ENCODE data around the gene KCNIP1.

The KCNIP1 gene

GRCh38 chr5:170655476-170655875, 151.7 kb downstream of the KCNIP1 start:
- no peak for DNase-seq

GRCh38 chr5:170655920-170656319, 152.1 kb downstream of the KCNIP1 start:
- no peak for DNase-seq

GRCh38 chr5:170656346-170656745, 152.5 kb downstream of the KCNIP1 start:
- DNase-seq: no peak

GRCh38 chr5:170660531-170660930, 156.7 kb downstream of the KCNIP1 start:
- DNase-seq: no peak

- no peak for DNase-seq
Observed at GRCh38 chr5:170662966-170663365, 159.1 kb downstream of the KCNIP1 start.

- no peak for DNase-seq
Observed at GRCh38 chr5:170678811-170679210, 175.0 kb downstream of the KCNIP1 start.

GRCh38 chr5:170681013-170681433, 177.2 kb downstream of the KCNIP1 start:
- no peak for DNase-seq

- no peak for DNase-seq
Observed at GRCh38 chr5:170691657-170692056, 187.8 kb downstream of the KCNIP1 start.

GRCh38 chr5:170693701-170694100, 189.9 kb downstream of the KCNIP1 start:
- no peak for DNase-seq

- DNase-seq: no peak
Observed at GRCh38 chr5:170694911-170695310, 191.1 kb downstream of the KCNIP1 start.

- no peak for DNase-seq
Observed at GRCh38 chr5:170697031-170697430, 193.2 kb downstream of the KCNIP1 start.

- no peak for DNase-seq
Observed at GRCh38 chr5:170700503-170700902, 196.7 kb downstream of the KCNIP1 start.

- DNase-seq: no peak
Observed at GRCh38 chr5:170701334-170701733, 197.5 kb downstream of the KCNIP1 start.

- DNase-seq: no peak
Observed at GRCh38 chr5:170704417-170705192, 200.8 kb downstream of the KCNIP1 start.

GRCh38 chr5:170709640-170710039, 205.8 kb downstream of the KCNIP1 start:
- no peak for DNase-seq

- no peak for DNase-seq
Observed at GRCh38 chr5:170711300-170711699, 207.5 kb downstream of the KCNIP1 start.

- DNase-seq: no peak
Observed at GRCh38 chr5:170715141-170715540, 211.3 kb downstream of the KCNIP1 start.

- DNase-seq: no peak
Observed at GRCh38 chr5:170716396-170716795, 212.6 kb downstream of the KCNIP1 start.

- no peak for DNase-seq
Observed at GRCh38 chr5:170719551-170719950, 215.7 kb downstream of the KCNIP1 start.

- no peak for DNase-seq
Observed at GRCh38 chr5:170720179-170720578, 216.4 kb downstream of the KCNIP1 start.

GRCh38 chr5:170720984-170721383, 217.2 kb downstream of the KCNIP1 start:
- no peak for DNase-seq

GRCh38 chr5:170721681-170722080, 217.9 kb downstream of the KCNIP1 start:
- DNase-seq: no peak

GRCh38 chr5:170722316-170722715, 218.5 kb downstream of the KCNIP1 start:
- DNase-seq: no peak

GRCh38 chr5:170731052-170731451, 227.2 kb downstream of the KCNIP1 start:
- DNase-seq: no peak

GRCh38 chr5:170732685-170733084, 228.9 kb downstream of the KCNIP1 start:
- DNase-seq: no peak

Data from CD4-positive, alpha-beta T cell treated with Interleukin-4 for 4 hours (primary cell).